SJCRH30 (cell line): ENCODE measurements around the gene MAP3K5. TPM values are rescaled to one million over a fixed set of nuclear protein-coding genes. Genes with fewer than 3 reads are reported as not detected.
"Not testable (repeated sequence)": the region's sequence is repeated elsewhere in the genome, so short reads cannot be mapped to it uniquely, and the experiment has no call there.

Source experiments
- DNase-seq, 2 experiments: peaks; one replicate each; pipeline ENCODE4 v3.0.0-alpha.2; 2015 to 2020
- H3K27ac ChIP-seq: fragments of 250-450 bp; sonication (Bioruptor Pico); 2 replicates; pipeline ENCODE4 v1.5.1; 2020; ENCODE audit warnings: mild to moderate bottlenecking, moderate library complexity
- H3K27me3 ChIP-seq: fragments of 250-450 bp; sonication (Bioruptor Pico); 2 replicates; pipeline ENCODE4 v1.5.1; 2020; ENCODE audit warnings: mild to moderate bottlenecking, moderate library complexity
- H3K36me3 ChIP-seq: fragments of 250-450 bp; sonication (Bioruptor Pico); 2 replicates; pipeline ENCODE4 v1.5.1; 2020; ENCODE audit warnings: mild to moderate bottlenecking, moderate library complexity
- H3K4me1 ChIP-seq: fragments of 250-450 bp; sonication (Bioruptor Pico); 2 replicates; pipeline ENCODE4 v1.5.1; 2020; ENCODE audit warnings: mild to moderate bottlenecking, moderate library complexity
- H3K4me3 ChIP-seq: fragments of 250-450 bp; sonication (Bioruptor Pico); 2 replicates; pipeline ENCODE4 v1.5.1; 2020; ENCODE audit warnings: mild to moderate bottlenecking, moderate library complexity
- H3K9me3 ChIP-seq: fragments of 250-450 bp; sonication (Bioruptor Pico); replicated peaks from 2 replicates; pipeline ENCODE4 v1.5.1; 2020; ENCODE audit warnings: mild to moderate bottlenecking, moderate library complexity
- total RNA-seq: library from RNA; depleted of rRNA; stranded (reverse); fragments of >200 nt; shearing (Covaris generic); gene quantifications from 2 replicates; pipeline ENCODE4 v1.2.3, GENCODE V29; 2014; rRNA removed

Gene MAP3K5, protein sequence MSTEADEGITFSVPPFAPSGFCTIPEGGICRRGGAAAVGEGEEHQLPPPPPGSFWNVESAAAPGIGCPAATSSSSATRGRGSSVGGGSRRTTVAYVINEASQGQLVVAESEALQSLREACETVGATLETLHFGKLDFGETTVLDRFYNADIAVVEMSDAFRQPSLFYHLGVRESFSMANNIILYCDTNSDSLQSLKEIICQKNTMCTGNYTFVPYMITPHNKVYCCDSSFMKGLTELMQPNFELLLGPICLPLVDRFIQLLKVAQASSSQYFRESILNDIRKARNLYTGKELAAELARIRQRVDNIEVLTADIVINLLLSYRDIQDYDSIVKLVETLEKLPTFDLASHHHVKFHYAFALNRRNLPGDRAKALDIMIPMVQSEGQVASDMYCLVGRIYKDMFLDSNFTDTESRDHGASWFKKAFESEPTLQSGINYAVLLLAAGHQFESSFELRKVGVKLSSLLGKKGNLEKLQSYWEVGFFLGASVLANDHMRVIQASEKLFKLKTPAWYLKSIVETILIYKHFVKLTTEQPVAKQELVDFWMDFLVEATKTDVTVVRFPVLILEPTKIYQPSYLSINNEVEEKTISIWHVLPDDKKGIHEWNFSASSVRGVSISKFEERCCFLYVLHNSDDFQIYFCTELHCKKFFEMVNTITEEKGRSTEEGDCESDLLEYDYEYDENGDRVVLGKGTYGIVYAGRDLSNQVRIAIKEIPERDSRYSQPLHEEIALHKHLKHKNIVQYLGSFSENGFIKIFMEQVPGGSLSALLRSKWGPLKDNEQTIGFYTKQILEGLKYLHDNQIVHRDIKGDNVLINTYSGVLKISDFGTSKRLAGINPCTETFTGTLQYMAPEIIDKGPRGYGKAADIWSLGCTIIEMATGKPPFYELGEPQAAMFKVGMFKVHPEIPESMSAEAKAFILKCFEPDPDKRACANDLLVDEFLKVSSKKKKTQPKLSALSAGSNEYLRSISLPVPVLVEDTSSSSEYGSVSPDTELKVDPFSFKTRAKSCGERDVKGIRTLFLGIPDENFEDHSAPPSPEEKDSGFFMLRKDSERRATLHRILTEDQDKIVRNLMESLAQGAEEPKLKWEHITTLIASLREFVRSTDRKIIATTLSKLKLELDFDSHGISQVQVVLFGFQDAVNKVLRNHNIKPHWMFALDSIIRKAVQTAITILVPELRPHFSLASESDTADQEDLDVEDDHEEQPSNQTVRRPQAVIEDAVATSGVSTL (N-terminal part only)
- total RNA-seq = 15.2 and 15.9 TPM in 2 replicates

DNA sequence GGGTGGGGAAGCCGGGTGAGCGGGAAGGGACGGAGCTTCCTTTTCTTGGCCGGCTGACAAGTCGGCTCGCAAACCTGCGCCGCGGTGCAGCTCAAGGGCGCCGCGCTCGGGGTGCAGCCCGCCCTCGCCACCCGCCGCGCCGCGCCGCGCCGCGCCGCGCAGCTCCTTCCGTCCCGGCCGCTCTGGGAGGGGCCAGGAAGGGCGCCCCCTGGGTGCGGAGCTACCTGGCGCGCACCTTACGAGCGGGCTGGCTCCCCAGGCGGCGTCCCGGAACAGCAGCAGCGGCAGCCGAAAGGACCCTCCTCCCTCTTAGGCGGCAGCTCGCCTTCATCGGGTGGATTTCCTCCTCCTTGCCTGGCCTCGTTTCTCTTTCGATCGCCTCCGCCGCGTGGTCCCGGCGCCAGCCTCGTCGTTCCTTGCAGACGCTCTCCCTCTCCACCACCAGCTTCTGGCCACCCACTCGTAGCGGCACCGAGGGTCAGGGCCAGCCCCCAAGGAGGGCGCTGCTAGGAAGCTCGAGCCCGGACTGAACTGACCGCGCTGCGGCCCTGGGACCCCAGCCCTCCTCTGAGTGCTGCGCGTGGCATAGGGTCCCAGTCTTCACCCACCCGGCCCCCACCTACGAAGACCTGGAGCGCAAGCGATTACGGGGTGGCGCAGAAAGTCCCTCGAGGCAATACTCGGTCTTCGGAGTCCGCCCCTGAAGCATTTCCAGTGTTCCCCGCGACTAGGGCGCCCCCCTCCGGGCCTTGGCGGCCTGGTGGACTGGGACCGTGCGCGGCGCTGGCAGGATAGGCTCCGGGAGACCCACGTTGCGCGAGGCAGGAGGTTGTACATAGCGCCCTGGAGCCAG is at the start of gene MAP3K5:
MAP3K5 (minus strand) TSS at position 68 of the 853 bp plus-strand sequence. CDS start 320 bp downstream, outside the sequence.
- H3K36me3 ChIP-seq = no peaks in the 10 kb centered on the region
- no peaks in the 10 kb centered on the region for H3K27me3 ChIP-seq
- H3K27ac ChIP-seq = peak within 1 kb of the TSS; percentile 80
- H3K9me3 ChIP-seq = no peaks in the 10 kb centered on the region
- peaks cover 8% of the 10 kb centered on the region for H3K4me1 ChIP-seq
- H3K4me3 ChIP-seq = peak within 1 kb of the TSS; percentile 86
- peak; percentile 91 to 94 for DNase-seq

DNA sequence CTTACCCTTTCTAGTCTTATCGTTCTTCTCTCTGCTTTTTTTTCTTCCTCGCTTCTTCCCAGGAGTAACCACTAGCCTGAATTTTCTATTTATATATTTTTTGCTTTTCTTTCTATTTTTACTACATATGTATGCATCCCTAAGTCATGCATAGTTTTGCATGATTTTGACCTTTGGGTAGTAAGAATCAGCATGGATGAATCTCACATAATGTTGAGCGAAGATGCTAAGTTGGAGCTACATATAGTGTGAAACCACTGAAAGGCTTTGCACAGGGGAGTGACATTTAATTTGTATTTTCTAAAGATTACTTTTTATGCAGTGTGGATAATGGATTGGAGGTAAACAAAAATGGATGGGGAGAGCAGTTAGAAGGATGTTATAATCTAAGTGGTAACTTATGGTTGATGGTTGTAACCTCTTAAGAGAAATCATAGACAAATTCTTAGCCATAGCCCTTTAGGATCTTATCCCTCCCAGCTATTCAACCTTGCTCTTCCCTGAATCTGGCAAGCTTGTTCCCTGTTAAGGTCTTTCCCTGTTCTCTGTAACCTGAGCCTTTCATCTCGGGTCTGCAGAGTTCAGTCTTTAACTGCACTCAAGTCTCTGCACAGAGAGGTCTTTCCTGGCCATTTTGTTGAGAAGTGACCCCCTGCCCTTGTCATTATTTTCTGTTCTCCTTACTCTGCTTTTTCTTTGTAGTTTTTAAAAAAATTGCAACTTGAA is 48.2 kb upstream of the MAP3K5 start:
- H3K9me3 ChIP-seq = no peaks in the 10 kb centered on the region
- no peak for DNase-seq
- H3K4me1 ChIP-seq = no peaks in the 10 kb centered on the region
- H3K36me3 ChIP-seq = no peaks in the 10 kb centered on the region; the same call in 1 of the 2 replicates
- H3K4me3 ChIP-seq = no peak overlapping the region
- H3K27me3 ChIP-seq = no peaks in the 10 kb centered on the region
- no peak overlapping the region for H3K27ac ChIP-seq

DNA sequence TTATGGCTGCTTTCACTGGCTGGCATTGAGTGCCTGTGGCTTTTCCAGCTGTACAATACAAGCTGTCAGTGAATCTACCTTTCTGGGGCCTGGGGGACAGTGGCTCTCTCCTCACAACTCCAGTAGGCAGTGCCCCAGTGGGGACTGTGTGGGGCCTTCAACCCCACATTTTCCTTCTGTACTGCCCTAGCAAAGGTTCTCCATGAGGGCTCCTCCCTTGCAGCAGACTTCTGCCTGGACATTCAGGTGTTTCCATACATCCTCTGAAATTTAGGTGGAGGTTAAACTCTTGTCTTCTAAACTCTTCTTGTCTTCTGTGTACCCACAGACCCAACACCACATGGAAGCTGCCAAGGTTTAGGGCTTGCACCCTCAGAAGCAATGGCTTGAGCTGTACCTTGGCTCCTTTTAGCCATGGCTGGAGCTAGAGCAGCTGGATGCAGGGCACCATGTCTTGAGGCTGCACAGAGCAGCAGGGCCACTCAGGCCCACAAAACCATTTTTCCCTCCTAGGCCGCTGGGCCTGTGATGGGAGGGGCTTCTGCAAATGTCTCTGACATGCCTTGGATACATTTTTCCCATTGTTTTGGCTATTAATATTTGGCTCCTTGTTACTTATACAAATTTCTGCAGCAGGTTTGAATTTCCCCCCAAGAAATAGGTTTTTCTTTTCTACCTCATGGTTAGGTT is 39.7 kb upstream of the MAP3K5 start:
- no peak for DNase-seq
- Histone ChIP-seq H3K27ac (no peak overlapping the region), H3K4me3 (no peak overlapping the region), H3K27me3 (no peaks in the 10 kb centered on the region), H3K4me1 (no peaks in the 10 kb centered on the region), H3K9me3 (peaks cover 11% of the 10 kb centered on the region), H3K36me3 (peaks cover 25% of the 10 kb centered on the region)

DNA sequence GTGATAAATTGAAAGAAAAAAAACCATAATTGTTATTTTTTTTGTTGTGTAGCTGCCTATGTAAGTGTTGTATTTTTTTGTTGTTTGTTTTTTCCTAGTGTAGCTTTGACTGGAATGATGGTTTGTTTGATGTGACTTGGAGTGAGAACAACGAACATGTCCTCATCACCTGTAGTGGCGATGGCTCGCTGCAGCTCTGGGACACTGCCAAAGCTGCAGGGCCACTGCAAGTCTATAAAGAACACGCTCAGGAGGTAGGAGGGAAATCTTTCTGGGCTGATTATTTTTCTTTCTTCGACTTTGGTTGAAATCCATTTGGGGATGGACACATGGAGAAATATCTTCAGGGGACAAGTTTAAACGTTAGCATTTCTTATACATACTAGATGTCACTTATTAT is 33.9 kb upstream of the MAP3K5 start:
- no peak overlapping the region for H3K27ac ChIP-seq
- H3K4me3 ChIP-seq = no peak overlapping the region
- H3K9me3 ChIP-seq = peaks cover 4% of the 10 kb centered on the region
- peaks cover 9% of the 10 kb centered on the region; the same call in 1 of the 2 replicates for H3K4me1 ChIP-seq
- H3K27me3 ChIP-seq = no peaks in the 10 kb centered on the region
- H3K36me3 ChIP-seq = peaks cover 18% of the 10 kb centered on the region
- DNase-seq = no peak

DNA sequence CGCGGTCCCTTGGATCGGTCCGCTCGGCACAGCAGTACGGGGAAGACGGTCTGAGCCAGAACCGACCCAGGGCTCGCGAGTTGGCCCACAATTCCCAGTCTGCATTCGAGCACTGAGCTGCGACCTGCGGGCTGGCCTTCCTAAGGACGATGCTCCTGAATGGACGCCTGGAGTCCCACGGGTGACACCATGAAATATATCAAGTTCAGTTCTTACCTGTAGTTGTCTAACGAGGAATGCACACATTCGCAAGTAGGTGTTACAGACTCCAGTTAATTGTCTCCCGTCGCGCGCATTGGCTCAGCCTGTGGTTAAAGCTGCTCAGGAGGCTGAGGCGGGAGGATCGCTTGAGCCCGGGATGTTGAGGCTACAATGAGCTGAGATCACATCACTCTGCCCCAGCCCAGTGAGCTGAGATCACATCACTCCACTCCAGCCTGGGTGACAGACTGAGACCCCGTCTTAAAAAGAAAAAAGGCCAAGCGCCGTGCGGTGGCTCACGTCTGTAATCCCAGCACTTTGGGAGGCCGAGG is 30.9 kb upstream of the MAP3K5 start:
- peak overlapping the region; percentile 73 for H3K4me3 ChIP-seq
- peaks cover 9% of the 10 kb centered on the region; the same call in 1 of the 2 replicates for H3K4me1 ChIP-seq
- DNase-seq = no peak
- H3K27me3 ChIP-seq = no peaks in the 10 kb centered on the region
- 0 out of 2 replicates have a peak, but pooled peaks cover 2% of the 10 kb centered on the region for H3K36me3 ChIP-seq
- no peaks in the 10 kb centered on the region; the same call in 1 of the 2 replicates for H3K9me3 ChIP-seq
- H3K27ac ChIP-seq = peak overlapping the region; percentile 3; the same call in 1 of the 2 replicates

DNA sequence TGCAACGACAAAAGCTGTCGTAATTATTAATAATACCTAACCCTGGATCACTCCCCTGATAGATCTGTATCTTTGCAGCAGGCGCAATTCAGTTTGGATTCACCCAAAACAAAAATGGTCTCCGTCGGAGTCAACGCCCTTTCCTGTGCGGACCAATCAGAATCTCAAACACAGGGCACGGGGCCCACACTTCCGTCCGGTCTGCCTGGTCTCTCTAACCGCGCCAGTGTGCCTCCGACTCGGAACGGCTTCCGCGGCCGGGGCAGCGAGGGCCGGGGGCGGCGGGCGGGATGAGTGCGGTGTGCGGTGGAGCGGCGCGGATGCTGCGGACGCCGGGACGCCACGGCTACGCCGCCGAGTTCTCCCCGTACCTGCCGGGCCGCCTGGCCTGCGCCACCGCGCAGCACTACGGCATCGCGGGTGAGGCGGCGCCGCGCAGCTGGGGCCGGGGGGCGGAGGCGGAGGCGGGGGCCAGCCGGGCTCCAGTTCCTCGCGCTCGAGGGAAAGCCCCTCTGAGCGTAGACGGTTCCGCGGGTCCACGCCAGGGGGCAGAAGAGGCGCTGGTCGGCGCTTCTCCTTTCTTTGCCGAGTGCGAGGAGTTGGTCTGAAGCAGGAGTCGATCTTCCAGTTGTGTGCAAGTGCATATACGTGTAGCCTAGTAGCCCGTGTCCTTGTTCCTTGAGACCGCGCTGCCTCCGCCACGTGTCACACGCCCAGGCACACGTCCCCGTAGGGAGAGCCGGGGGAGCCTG is 30.3 kb upstream of the MAP3K5 start, which contains the start of gene PEX7:
PEX7 (plus strand) TSS at position 217 of the 752 bp plus-strand sequence; CDS start at position 291, 74 bp downstream.
- DNase-seq = peak; percentile 90 to 94
- Histone ChIP-seq H3K4me3 (peak within 1 kb of the TSS; percentile 73), H3K27ac (peak within 1 kb of the TSS; percentile 64), H3K4me1 (peaks cover 9% of the 10 kb centered on the region; the same call in 1 of the 2 replicates), H3K9me3 (no peaks in the 10 kb centered on the region; the same call in 1 of the 2 replicates), H3K36me3 (0 out of 2 replicates have a peak, but pooled peaks cover 2% of the 10 kb centered on the region), H3K27me3 (no peaks in the 10 kb centered on the region)

DNA sequence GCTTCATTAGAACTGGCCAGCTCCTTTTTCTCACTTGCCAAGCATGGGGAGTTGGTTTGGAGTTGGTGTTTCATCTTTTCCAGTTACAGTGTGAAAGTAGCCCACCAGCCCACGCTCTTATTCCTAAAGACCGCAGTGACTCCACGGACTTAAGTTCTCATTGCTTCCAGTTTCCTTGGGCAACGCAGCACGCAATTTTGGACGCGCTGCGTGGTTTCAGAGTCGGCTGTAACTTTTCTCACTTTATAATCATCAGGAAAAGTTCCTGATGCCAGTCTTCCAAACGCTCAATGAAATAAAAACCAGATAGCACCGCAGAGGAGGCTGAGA is 29.7 kb upstream of the MAP3K5 start:
- H3K4me1 ChIP-seq = peaks cover 9% of the 10 kb centered on the region; the same call in 1 of the 2 replicates
- peak overlapping the region; percentile 64 for H3K27ac ChIP-seq
- H3K27me3 ChIP-seq = no peaks in the 10 kb centered on the region
- H3K36me3 ChIP-seq = 0 out of 2 replicates have a peak, but pooled peaks cover 2% of the 10 kb centered on the region
- peak overlapping the region; percentile 73 for H3K4me3 ChIP-seq
- DNase-seq = no peak
- H3K9me3 ChIP-seq = no peaks in the 10 kb centered on the region; the same call in 1 of the 2 replicates

DNA sequence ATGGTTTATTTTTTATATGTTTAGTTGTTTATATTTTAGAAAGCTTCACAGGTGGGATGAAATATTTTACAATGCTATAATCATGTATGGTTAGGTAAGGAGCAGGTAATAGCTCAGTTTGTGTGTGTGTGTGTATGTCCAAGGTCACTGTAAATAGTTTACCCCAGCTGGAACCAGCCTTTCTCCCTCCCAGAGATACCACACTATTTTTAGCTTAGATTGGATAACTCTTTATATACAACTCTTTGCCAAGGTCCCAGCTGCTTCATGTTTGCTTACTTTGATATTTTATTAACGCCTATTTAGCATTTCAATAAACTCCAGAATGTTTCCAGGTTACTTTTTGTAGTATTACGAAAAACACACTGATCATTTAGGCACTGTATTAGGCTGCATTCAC is 28.3 kb upstream of the MAP3K5 start:
- H3K27me3 ChIP-seq = no peaks in the 10 kb centered on the region
- no peak overlapping the region for H3K4me3 ChIP-seq
- no peaks in the 10 kb centered on the region; the same call in 1 of the 2 replicates for H3K9me3 ChIP-seq
- no peaks in the 10 kb centered on the region for H3K36me3 ChIP-seq
- H3K27ac ChIP-seq = no peak overlapping the region
- DNase-seq = no peak
- peaks cover 9% of the 10 kb centered on the region; the same call in 1 of the 2 replicates for H3K4me1 ChIP-seq

DNA sequence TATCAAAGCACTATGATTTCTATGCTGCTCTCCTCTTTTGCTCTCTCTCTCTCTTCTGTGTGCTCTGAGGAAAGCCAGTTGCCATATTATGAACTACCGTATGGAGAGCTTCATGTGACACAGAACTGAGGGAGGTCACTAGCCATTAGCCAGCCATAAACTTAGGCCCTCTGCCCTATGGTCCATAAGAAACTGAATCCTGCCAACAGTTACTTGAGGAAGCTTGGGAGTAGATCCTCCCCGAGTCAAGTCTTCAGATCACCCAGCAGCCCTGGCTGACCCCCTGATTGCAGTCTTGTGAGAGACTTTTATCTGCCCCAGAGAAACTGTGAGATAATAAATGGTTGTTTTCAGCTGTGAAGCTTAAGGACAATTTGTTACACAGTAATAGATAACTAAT is 24.4 kb upstream of the MAP3K5 start:
- H3K27me3 ChIP-seq = no peaks in the 10 kb centered on the region
- H3K4me3 ChIP-seq = no peak overlapping the region
- DNase-seq = no peak
- no peak overlapping the region for H3K27ac ChIP-seq
- no peaks in the 10 kb centered on the region; the same call in 1 of the 2 replicates for H3K9me3 ChIP-seq
- no peaks in the 10 kb centered on the region for H3K36me3 ChIP-seq
- H3K4me1 ChIP-seq = peaks cover 4% of the 10 kb centered on the region; the same call in 1 of the 2 replicates

DNA sequence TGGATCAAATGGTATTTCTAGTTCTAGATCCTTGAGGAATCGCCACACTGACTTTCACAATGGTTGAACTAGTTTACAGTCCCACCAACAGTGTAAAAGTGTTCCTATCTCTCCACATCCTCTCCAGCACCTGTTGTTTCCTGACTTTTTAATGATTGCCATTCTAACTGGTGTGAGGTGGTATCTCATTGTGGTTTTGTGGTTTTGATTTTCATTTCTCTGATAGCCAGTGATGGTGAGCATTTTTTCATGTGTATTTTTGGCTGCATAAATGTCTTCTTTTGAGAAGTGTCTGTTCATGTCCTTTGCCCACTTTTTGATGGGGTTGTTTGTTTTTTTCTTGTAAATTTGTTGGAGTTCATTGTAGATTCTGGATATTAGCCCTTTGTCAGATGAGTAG is 23.3 kb upstream of the MAP3K5 start:
- not testable (repeated sequence) for DNase-seq, H3K9me3 ChIP-seq, H3K27me3 ChIP-seq, H3K4me3 ChIP-seq, H3K36me3 ChIP-seq, H3K27ac ChIP-seq, H3K4me1 ChIP-seq

DNA sequence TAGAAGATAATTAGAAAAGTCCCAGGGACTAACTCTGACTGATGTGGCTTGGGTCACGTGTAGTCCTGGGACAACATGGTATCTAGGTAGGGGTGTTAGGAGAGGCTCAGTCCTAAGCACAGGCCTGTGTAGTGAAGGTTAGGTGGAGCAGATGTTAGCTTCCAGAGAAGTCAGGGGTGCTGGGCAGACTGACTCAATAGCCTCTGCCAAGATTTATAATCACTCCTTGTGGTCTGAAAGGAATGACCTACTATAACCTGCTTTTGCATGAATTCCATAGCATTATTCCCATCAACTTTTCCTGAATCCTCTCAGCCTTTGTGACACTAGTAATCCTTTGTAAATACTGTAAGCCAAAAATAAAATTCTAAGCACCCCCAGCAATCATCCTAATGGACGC is 19.9 kb upstream of the MAP3K5 start:
- no peak for DNase-seq
- Histone ChIP-seq H3K27ac (no peak overlapping the region), H3K27me3 (no peaks in the 10 kb centered on the region), H3K36me3 (no peaks in the 10 kb centered on the region), H3K4me3 (no peak overlapping the region), H3K4me1 (no peaks in the 10 kb centered on the region), H3K9me3 (no peaks in the 10 kb centered on the region)

DNA sequence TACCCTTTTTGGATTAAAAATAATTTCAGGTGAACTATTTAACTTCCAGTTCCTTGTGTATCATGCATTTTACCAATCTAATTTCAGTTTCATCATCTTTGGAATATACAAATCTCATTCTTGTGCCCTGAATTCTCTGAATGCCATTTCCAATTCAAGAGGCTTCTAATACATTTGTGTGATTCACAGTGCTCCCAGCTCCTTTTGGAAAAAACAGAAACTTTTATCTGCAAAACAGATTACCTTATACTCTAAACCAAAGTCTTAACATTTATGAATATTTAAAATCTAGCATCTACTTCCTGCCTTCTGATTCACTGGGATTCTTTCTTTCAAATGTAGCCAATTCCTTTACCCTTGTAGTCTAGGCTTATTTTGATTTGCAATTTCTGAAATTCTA is 19.0 kb upstream of the MAP3K5 start:
- Histone ChIP-seq H3K27me3 (no peaks in the 10 kb centered on the region), H3K9me3 (0 out of 2 replicates have a peak, but pooled peaks cover 2% of the 10 kb centered on the region), H3K4me1 (no peaks in the 10 kb centered on the region), H3K36me3 (no peaks in the 10 kb centered on the region), H3K27ac (no peak overlapping the region), H3K4me3 (no peak overlapping the region)
- DNase-seq = no peak
